ENCODE results near the gene TMEM145. TPM values are rescaled to one million over a fixed set of nuclear protein-coding genes. Genes with fewer than 3 reads are reported as not detected.
A peak's percentile ranks its signal among the peaks of the same experiment; 100 is the strongest.

TMEM145 gene
- total RNA-seq, 1 donor from 2014 or later: not detected

GRCh38 chr19:42362891-42363440, 49.9 kb downstream of the TMEM145 start:
- CTCF ChIA-PET: interaction anchor here (0.9 to 1.0 kb wide), 2 partner anchors 38 to 76 kb away, joined by 3 read pairs; no protein-coding TSS in a partner anchor
- DNase-seq: no peak
- Mint-ChIP-seq H3K27ac (peak overlapping the region; percentile 88), H3K27me3 (no peaks in the 10 kb centered on the region), H3K36me3 (ENCODE audit: low read depth) (peaks cover 9% of the 10 kb centered on the region), H3K4me3 (no peak overlapping the region), H3K9me3 (no peaks in the 10 kb centered on the region), H3K4me1 (peaks cover 46% of the 10 kb centered on the region)
- no peak for TF ChIP-seq CTCF (IDR thresholded peaks at IDR 0.05)
- ATAC-seq (ENCODE audit: low read depth): no peak
- POLR2A ChIA-PET: interaction anchor here (0.9 to 3.2 kb wide), 5 partner anchors 34 to 233 kb away, joined by 3 to 26 read pairs (median 4); no protein-coding TSS in a partner anchor
- intact Hi-C loops (cut with micrococcal nuclease): no loop called here

GRCh38 chr19:42363614-42364346, 50.7 kb downstream of the TMEM145 start:
- DNase-seq: no peak
- Mint-ChIP-seq H3K4me1 (peaks cover 46% of the 10 kb centered on the region), H3K27ac (peak overlapping the region; percentile 88), H3K4me3 (peak overlapping the region; percentile 64), H3K36me3 (ENCODE audit: low read depth) (peaks cover 4% of the 10 kb centered on the region), H3K9me3 (no peaks in the 10 kb centered on the region), H3K27me3 (no peaks in the 10 kb centered on the region)
- CTCF ChIA-PET: interaction anchor here (0.9 to 1.0 kb wide), 3 partner anchors 35 to 75 kb away, joined by 3 to 4 read pairs (median 3); no protein-coding TSS in a partner anchor
- peak; percentile 34 for ATAC-seq (ENCODE audit: low read depth)
- intact Hi-C loops (cut with micrococcal nuclease): no loop called here
- TF ChIP-seq CTCF (IDR thresholded peaks at IDR 0.05): no peak
- POLR2A ChIA-PET: interaction anchor here (0.8 to 3.2 kb wide), 8 partner anchors 10 to 235 kb away, joined by 3 to 26 read pairs (median 3); no protein-coding TSS in a partner anchor

GRCh38 chr19:42366673-42367072, 53.6 kb downstream of the TMEM145 start:
- Mint-ChIP-seq H3K36me3 (ENCODE audit: low read depth) (no peaks in the 10 kb centered on the region), H3K9me3 (no peaks in the 10 kb centered on the region), H3K27ac (peak overlapping the region; percentile 50), H3K4me3 (peak overlapping the region; percentile 44), H3K4me1 (peaks cover 58% of the 10 kb centered on the region), H3K27me3 (no peaks in the 10 kb centered on the region)
- intact Hi-C loops (cut with micrococcal nuclease): no loop called here
- no peak for TF ChIP-seq CTCF (IDR thresholded peaks at IDR 0.05)
- ATAC-seq (ENCODE audit: low read depth) (no peak), DNase-seq (no peak)
- ChIA-PET POLR2A (no interaction called here), CTCF (no interaction called here)

- Mint-ChIP-seq H3K4me3 (no peak overlapping the region), H3K36me3 (ENCODE audit: low read depth) (peaks cover 1% of the 10 kb centered on the region), H3K9me3 (no peaks in the 10 kb centered on the region), H3K27ac (no peak overlapping the region), H3K27me3 (no peaks in the 10 kb centered on the region), H3K4me1 (peaks cover 62% of the 10 kb centered on the region)
- no peak for ATAC-seq (ENCODE audit: low read depth)
- ChIA-PET CTCF (no interaction called here), POLR2A (no interaction called here)
- TF ChIP-seq CTCF (IDR thresholded peaks at IDR 0.05): no peak
- intact Hi-C loops (cut with micrococcal nuclease): no loop called here
- DNase-seq: no peak
These were observed 54.8 kb downstream of the TMEM145 start for GRCh38 chr19:42367929-42368328.

GRCh38 chr19:42368360-42368759, 55.3 kb downstream of the TMEM145 start:
- Mint-ChIP-seq H3K27ac (no peak overlapping the region), H3K36me3 (ENCODE audit: low read depth) (peaks cover 1% of the 10 kb centered on the region), H3K4me1 (peaks cover 60% of the 10 kb centered on the region), H3K9me3 (no peaks in the 10 kb centered on the region), H3K27me3 (no peaks in the 10 kb centered on the region), H3K4me3 (no peak overlapping the region)
- DNase-seq: no peak
- no peak for ATAC-seq (ENCODE audit: low read depth)
- ChIA-PET POLR2A (no interaction called here), CTCF (no interaction called here)
- intact Hi-C loops (cut with micrococcal nuclease): no loop called here
- TF ChIP-seq CTCF (IDR thresholded peaks at IDR 0.05): no peak
